GM19372 (cell line): ENCODE measurements around the gene ROBO1.
"Not testable (repeated sequence)": the region's sequence is repeated elsewhere in the genome, so short reads cannot be mapped to it uniquely, and the experiment has no call there.

Source experiments
- ATAC-seq: cut with Tn5 transposase; IDR thresholded peaks from one replicate; pipeline ENCODE4 v1.9.1; 2021; ENCODE audit warnings: mild to moderate bottlenecking, low read depth, moderate library complexity; ENCODE audit not compliant: unreplicated experiment

The ROBO1 gene

DNA sequence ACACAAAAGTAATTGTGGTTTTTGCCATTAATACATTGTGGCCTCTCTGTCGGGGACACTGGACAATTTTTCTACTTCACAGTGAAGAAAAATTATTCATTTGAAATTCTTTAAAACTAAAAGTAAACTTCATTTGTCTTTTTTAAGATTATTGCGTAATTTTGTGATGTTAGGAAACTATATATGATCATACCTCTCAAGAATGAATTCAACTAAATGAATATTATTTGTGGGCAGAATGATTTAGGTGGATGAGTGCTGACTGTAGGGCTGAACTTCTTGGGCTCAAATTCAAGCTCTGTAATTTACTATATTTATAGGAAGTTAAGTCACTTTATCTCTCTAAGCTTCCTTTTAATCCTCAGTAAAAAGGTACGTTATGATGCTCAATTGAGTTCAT lies 441.2 kb downstream of the ROBO1 start:
- no peak for ATAC-seq

DNA sequence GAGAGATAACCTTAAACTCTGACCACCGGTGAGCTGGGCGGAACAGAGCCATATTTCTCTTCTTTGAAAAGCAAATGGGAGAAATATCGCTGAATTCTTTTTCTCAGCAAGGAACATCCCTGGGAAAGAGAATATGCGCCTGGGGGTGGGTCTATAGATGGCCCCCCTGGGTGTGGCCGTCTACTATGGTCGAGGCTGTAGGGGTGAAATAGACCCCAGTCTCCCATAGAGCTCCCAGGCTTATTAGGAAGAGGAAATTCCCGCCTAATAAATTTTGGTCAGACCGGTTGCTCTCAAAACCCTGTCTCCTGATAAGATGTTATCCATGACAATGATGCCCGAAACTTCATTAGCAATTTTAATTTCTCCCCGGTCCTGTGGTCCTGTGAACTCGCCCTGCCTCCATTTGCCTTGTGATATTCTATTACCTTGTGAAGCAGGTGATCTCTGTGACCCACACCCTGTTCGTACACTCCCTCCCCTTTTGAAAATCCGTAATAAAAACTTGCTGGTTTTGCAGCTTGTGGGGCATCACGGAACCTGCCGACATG lies 441.9 kb downstream of the ROBO1 start:
- not testable (repeated sequence) for ATAC-seq

DNA sequence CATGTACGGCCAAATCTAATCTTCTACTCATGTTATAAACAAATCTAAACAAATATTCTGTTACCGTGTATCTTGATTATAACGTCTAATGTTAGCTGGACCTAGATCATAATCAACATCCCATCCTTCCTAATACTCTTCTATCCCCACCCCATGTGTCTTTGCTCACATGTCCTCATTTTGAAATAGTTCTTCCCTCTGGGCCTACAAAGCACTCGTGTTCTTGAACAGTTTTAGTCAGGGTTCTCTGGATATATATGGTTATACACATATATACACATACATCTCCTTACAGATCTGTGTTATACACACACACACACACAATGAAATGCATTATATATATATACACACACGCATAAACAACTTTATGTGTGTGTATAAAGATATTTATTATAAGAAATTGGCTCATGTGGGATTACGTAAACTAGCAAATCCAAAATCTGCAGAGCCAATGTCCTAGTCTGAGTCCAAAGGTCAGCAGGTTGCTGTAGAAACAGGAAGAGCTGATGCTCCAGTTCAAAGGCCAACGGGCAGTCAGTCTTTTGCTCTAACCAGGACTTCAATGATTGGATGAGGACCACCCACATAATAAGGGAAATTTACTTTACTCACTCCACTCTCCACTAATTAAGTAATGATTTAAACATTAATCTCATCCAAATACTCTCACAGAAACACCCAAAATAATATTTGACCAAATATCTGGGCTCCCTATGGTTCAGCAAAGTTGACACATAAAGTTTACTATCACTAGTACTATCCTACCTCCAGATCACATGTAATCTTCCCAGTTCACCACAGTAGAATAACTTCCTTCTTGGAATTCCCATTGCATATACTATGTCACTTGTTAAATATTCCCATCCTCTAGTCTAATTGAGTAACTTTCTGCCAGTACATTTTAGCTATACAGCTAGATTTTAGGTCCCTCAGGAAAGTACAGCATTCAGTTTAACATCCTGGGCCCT lies 450.0 kb downstream of the ROBO1 start:
- ATAC-seq = no peak

DNA sequence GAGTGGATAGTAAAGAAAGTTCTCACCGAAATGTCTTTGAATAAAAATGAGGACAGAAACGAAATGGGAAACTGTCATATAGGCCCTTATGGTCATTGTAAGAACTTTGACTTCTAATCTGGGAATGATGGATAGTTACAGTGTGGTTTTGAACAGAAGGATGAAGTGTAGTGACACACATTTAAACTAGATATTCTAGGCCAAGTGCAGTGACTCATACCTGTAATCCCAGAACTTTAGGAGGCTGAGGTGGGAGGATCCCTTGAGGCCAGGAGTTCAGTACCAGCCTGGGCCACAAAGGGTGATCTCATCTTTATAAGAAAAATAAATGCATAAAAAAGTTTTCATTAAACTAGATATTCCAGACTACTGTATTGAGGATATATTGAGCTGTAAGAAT lies 452.8 kb downstream of the ROBO1 start:
- ATAC-seq = no peak

DNA sequence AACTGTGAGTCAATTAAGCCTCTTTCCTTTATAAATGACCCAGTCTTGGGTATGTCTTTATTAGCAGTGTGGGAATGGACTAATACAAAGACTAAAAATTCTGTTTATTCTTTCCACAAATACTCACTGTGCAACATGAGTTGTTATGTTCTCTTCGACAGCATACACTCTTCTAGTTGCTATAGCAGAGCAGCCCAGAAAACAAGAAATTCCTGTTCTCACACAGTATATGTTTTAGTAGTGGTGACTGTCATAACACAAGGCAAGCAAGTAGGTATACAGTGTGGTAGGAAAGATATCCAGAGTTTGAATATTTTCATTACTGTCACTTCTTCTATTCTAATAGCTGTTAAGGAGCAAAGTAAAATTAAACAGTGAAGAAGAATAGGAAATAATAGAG lies 453.3 kb downstream of the ROBO1 start:
- ATAC-seq = no peak

DNA sequence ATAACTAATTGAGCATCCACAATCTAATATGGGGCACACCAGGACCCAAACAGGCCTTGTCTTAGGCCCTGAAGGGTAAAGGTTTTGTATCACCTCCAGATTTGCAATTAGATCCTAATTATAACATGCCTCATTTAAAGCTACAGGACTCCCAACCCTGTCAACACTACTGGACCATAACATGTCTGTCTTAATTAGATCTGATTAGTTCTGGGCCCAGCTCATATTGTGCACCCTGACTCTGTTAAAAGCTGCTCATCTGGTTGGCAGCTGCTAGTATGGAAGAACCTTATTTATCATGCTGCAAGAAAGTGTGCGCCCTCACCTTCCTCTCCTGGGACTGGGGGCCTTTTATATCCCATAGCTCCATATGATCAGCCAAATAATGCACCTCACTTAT lies 457.8 kb downstream of the ROBO1 start:
- no peak for ATAC-seq

DNA sequence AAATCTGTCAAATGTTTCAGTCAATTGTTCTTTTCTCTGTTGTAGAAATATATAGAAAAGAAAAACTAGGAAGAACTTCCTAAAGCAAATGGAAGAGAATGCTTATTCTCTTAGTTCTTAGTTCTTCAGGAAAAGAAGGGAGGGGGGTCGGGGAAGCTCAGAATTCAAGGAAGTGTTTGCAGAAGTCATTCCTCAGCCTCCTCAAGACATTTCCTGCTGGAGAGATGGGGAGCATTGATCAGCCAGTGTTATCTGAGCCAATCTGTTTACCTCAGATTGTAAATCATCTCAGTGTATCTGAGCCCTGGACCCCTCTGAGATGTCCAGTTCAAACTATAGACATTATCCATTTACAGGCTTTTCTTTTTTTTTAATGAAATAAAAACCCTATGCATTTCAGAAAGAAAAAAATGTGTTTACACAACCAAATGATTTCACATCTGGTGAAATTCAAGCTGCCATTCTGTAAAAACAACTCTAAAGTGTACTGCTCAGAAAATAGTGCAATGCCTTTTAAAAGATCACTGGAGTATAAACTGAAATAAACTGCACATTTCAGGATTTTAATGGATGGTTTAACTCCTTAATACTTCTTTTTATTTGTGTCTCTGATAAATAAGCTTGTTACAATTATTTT lies 460.7 kb downstream of the ROBO1 start:
- no peak for ATAC-seq

DNA sequence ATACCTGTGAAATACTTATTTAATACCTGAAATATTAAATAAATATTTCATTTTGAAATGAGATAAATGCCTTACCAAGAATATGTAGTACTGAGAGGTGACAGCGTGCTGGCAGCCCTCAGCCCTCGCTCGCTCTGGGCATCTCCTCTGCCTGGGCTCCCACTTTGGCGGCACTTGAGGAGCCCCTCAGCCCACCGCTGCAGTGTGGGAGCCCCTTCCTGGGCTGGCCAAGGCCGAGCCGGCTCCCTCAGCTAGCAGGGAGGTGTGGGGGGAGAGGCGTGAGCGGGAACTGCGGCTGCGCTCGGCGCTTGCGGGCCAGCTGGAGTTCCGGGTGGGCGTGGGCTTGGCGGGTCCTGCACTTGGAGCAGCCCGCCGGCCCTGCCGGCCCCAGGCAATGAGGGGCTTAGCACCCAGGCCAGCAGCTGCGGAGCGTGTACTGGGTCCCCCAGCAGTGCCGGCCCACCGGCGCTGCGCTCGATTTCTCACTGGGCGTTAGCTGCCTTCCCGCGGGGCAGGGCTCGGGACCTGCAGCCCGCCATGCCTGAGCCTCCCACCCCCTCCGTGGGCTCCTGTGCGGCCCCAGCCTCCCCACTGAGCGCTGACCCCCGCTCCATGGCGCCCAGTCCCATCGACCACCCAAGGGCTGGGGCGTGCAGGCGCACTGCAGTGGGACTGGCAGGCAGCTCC lies 467.7 kb downstream of the ROBO1 start:
- not testable (repeated sequence) for ATAC-seq

DNA sequence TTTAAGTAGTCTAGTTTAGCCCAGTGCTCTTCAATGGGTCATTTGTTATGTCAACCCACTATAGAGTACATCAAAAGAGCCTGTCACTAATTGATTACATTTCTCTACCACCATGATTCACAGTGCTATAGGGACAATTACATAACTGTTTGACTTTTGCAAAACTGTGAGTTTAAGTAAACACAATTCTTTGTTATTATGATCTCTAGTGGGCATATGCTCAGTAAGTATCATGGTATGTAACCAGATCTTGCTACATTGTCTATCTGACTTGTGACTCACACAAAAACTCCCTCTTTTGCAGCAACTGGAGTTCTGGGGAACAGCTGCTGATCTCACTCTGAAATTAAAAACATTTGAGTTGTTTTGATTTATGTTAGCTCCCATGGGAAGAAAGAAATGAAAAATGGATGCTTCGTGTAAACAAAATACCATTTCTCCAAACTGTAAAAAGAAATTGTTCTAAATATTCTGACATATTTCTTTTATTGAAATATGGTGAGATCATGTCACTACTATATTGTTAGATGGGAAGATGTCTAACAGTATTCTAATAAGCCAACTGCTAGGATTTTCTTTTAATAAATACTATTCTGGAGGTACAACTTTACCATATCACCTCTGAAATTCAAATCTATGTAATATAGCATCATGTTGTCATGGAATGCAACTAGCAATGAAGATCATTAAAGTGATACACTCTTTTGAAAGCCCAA lies 470.4 kb downstream of the ROBO1 start:
- no peak for ATAC-seq

DNA sequence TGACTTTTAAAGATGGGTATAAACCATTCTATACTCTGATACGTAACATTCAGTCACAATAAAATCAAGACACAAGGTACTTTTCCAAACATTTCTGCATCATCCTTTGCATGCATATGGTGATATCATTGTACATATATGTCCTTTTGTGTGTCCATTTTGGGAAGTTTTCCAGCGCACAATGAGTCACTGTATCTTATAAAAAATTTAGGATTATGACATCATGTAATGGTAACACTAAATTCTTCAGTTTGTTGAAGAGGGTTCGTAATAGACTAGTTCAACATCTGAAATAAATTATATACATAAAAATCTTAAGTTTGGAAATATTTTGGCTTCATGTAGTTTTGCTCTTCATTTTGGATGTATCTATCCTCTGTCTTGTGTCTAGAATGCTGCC lies 480.9 kb downstream of the ROBO1 start:
- ATAC-seq = no peak

DNA sequence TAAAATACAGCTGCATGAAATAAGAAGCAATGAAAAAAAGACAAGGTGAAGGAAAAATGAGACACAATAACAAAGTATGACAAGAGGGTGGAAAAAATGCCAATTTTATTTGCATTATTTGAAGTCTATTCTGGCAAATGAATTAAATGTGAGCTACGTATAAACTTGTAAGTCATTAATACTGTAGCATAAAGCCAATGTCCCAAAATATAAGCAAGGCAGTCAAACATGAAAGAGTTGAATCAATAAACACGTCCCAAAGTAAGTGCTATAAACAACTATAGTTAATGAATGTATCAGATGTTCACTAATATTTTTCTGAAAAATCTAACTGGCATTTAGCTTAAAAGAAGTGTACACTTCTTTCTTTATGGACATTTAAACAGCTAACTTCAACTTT lies 481.9 kb downstream of the ROBO1 start:
- no peak for ATAC-seq

DNA sequence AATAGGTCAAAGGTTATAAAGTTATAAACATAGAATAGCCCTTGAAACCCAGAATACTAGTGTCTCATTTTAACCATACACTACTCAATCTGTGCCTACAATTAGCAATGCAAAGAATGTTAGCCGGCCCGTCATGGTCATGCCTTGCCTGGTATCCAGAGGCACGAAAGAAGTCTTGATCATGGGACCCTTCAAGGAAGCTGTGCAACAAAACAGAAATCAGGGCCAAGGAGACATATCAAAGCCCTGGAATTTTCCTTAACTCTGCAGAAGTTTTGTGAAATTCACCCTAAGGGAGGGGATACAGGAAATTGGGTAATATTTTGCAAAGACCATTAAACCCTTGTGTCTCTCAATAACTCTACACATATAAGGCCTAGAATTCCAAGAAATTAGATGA lies 482.4 kb downstream of the ROBO1 start:
- no peak for ATAC-seq

DNA sequence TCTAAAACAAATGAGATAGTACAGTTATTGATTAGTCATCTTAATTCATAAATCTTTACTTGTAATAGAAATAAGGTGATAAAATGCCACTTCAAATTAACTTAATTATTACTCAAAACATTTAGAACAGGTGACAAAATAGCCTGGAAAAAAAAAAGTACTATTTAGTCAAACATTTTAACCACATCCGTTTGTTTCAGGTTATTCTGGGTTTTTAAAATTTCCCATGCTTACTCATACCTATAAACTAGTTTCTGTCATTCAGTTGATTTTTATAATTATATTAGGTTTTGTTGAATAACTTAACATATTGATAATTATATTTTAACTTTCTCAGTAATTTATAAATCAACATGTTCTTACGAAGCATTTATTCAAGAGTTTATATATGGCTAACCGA lies 483.0 kb downstream of the ROBO1 start:
- no peak for ATAC-seq

DNA sequence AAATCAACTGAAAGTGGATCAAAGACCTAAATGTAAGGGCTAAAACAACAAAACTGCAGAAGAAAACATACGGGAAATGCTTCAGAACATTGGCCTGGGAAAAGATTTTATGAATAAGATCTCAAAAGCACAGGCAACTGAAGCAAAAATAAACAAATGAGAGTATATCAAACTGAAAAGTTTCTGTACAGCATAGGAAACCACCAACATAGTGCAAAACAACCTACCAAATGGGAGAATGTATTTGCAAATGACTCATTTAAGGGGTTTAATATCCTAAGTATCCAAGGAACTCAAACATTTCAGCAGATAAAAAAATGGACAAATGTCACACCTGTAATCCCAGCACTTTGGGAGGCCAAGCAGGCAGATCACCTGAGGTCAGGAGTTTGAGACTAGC lies 489.1 kb downstream of the ROBO1 start:
- no peak for ATAC-seq

DNA sequence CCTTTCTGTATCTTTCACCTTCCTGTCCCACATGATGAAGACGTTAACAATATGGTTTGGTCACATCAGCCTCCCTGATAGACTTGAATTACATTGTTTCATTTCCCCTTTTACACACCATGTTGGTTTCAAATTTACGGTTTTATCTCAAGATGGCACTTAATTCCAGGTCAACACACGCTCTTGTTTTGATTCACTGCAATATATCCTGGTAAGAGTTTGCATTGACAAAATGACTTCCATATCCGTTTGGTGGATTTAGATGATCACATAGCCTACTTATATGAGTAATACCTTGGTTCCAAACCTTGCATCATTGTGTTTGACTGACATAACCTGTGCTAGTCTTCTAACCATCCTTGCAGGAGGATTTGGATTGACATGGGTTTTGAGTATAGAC lies 499.4 kb downstream of the ROBO1 start:
- no peak for ATAC-seq

DNA sequence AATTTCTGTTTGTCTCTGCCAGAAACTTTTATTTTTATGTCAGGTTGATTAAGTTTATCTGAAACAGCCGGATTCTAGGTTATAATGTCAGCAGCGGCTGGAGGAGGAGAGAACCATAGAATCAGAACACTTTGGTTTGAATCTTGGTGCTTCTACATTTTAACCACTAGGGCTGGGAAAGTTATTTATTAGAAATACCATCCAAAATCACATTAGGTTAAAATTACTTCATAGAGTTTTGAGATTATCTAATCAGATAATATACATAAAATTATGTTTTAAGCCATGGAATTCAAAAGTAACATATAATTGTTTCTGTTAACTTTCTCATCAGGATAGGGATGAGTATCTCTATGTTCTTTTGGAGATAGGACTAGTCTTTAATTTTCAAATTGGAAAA lies 502.9 kb downstream of the ROBO1 start:
- no peak for ATAC-seq

DNA sequence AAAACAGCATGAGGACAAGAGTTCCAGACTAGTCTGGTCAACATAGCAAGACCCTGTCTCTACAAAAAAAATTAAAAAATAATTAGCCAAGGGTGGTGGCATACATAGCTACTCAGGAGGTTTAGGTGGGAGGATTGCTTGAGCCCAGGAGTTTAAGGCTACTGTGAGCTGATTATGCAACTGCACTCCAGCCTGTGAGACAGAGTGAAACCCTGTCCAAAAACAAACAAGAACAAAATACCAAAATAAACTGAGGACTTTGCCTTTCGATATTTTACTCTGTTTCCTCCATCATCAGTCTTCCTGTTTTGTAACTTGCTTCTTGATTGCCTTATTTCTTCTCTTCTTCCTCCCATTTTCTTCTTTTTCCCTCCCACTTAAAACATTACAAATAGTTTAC lies 504.4 kb downstream of the ROBO1 start:
- no peak for ATAC-seq

DNA sequence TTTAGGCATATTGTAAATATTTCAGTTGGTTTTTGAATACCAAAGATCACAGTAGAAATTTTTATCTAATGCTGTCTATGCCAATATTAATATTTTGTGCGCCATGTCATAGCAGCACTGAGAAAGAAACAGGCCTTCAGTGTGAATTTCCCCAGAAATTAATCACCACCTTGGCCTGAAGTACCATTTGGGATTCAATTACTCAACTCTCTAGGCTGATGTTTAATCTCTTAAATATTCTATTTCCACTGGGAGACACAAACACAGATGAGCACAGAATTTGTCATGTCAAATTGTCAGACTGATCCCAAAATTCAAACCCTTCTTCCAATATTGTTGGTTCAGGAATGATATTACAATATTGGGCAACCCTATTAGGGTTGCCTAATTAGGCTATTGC lies 509.3 kb downstream of the ROBO1 start:
- no peak for ATAC-seq

DNA sequence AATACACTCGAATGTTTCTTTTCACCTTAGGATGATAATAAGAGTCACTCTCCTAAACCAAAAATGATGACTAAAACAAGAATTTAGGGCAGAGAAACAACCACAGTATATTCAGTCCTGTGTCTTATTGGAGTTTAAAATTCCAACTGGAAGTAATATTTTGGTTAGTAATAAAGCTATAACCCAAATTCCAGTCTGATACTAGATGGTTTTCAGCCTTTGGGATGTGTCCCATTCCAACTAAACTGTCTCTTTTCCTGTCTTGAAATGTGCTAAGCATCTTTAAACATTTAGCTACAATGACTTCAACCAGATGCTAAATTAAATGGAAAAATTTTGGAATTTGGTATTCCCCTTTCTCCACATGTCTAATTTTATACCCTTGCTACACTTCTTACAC lies 510.0 kb downstream of the ROBO1 start:
- ATAC-seq = no peak

DNA sequence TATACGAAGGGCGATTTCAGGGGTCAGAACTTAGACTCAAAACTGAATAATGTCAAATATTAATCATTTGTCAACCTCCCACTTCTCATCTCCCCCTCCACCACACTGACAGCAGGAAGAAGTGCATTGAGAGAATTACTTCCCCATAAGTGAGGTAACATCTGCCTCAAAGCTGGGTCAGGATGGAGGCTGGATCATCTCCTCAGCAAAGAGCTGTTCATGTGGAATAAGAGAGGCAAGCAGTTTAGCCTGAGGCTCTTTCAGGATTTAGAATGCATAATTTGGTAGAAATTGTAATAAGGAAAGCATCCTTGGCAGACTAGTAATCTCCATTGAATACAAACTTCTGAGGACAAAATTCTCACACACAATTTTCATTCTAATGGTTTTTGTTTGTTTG lies 512.1 kb downstream of the ROBO1 start:
- ATAC-seq = no peak

DNA sequence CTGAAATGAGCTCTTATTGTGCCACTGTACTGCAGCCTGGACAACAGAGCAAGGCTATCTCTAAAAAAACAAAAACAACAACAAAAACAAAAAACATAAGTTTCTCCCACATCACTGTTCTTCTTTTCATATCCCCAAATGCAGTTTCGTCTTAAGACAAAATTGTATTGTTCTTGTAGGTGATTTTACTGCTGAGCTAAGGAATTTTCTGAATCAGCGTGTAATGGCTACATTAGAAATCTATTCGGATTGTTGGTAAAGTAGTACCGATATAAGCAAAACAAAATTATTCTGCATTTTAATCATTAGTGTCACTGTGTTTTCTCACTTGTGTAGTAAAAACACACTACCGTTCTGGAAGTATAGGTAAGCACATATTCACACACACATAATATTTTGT lies 512.5 kb downstream of the ROBO1 start:
- ATAC-seq = no peak
